HG02588 (cell line): ENCODE data around the gene RPH3AL.

Source experiments
- ATAC-seq: cut with Tn5 transposase; IDR thresholded peaks from one replicate; pipeline ENCODE4 v1.9.1; 2021; ENCODE audit warnings: mild to moderate bottlenecking, moderate library complexity; ENCODE audit not compliant: unreplicated experiment

Gene RPH3AL

DNA sequence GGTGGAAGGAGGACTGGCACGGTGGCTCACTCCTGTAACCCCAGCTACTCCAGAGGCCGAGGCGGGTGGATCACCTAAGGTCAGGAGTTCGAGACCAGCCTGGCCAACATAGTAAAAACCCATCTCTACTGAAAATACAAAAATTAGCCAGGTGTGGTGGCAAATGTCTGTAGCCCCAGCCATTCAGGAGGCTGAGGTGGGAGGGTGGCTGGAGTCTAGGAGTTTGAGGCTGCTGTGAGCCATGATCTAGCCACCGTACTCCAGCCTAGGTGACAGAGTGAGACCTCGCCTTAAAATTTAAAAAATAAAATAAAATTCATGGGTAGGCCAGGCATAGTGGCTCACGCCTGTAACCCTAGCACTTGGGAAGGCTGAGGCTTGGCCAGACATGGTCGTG is 1.2 kb upstream of the RPH3AL start:
- ATAC-seq, result no peak

DNA sequence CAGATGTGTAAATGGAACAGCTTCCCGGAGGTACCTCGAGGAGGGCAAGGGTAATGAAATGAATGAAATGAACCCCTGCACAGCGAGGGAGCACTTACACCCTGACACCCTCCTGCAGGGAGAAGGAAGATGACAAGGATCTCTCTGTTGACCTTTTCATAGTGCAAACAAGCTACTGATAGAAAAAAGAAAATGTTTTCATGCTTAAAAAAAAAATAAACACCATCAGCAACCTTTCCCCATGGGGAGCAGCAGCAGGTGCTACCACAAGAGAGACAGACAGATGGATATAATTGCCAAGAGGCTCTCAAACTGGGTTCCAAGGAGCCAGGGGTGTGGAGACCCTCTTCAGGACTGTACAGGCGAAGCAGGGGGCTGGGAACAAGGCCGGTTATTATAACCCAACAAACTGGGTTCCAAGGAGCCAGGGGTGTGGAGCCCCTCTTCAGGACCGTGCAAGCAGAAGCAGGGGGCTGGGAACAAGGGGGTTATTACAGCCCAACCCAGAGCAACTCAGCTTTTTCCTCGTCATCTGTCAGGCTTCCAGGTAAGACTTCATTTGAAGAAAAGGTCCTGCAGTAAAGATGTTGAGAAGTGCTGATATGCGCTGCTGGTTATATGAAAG is 718 bp upstream of the RPH3AL start:
- no peak for ATAC-seq

DNA sequence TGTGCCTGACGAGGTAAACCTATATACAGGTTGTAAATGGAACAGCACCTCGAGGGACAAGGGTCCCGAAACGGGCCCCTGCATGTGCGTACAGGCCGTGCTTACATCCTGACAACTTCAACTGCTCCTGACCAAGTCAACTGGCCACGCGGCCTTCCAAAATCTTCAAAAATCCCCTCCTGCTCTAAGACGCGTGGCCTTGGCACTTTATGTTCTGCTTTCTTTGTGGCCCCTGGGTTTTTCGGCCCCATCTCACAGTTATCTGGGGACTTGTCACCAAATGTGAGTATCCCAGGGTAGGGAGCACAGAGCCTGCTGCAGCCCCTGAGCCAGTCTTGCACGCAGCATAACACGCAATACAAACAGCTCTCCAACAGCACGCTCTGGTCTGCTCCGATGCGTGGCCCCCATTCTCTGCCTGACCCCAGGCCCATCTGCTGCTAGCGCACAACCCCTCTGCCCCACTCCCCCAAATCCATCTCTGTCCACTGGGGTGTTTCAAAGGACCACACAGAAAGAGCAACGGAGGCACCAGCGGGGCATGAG is 659 bp downstream of the RPH3AL start:
- no peak for ATAC-seq

DNA sequence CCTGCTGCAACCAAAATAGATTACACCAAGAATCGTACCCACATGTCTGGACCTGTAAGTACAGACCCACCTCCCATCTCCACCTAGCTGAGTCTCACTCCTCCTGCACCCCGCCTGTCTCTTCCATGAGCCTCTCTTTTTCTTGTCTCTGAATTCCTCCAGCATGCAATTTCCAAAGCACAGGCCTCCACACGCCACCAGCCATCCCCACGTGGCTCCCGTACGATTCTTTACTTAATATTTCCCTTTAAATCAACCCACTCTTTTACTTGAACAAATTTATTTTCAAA is 1.2 kb downstream of the RPH3AL start:
- ATAC-seq, result no peak

DNA sequence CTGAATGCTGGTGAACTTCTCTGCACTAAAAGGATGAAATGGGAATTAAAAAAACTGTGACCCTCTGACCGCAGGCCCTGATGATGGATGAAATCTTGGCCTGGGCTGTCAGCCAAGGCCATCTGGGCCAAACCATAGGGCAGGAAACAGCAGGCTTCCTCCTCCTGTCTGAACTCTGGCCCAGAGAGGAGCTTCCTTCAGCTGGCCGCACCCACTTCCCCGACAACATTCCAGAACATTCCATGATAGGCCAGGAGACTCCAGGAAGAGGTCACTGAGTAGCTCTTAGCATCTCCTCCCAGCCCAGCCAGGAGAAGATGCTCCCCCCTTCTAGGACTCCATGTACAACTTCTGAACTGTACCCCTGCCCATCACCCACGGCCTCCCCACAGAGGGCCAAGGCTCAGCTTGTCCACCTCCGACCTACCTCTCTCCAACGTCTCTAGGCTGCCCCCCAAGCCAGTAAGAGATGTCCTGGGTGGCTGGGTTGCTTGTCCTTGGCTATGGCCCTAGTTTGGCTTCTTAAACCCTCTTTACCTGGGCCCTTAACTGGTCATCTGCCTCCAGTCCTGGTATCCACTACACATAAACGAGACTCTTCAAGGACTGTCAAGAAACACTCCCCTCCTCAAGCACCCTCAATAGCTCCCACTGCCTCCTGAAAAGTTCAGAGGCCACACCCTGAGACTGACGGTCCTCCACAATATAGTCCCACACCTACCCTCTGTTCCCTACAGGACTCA is 1.7 kb downstream of the RPH3AL start:
- no peak for ATAC-seq

DNA sequence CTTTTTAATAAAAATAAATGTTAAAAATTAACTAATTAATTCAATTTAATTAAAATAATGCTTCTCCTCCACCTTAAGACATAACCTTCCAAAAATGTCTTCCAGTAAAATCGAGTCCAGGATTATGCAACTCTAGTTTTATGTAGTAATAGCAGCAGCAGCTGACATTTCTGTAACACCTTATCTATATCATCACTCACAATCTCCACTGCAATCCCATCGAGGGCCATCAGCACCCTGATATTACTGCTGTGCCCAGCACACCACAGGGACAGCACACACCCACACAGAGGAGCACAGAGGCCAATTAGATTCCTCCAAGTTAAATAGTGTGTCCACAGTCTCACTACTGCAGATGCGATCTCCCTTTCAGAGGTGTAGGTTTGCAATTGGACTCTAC is 2.9 kb downstream of the RPH3AL start:
- no peak for ATAC-seq

DNA sequence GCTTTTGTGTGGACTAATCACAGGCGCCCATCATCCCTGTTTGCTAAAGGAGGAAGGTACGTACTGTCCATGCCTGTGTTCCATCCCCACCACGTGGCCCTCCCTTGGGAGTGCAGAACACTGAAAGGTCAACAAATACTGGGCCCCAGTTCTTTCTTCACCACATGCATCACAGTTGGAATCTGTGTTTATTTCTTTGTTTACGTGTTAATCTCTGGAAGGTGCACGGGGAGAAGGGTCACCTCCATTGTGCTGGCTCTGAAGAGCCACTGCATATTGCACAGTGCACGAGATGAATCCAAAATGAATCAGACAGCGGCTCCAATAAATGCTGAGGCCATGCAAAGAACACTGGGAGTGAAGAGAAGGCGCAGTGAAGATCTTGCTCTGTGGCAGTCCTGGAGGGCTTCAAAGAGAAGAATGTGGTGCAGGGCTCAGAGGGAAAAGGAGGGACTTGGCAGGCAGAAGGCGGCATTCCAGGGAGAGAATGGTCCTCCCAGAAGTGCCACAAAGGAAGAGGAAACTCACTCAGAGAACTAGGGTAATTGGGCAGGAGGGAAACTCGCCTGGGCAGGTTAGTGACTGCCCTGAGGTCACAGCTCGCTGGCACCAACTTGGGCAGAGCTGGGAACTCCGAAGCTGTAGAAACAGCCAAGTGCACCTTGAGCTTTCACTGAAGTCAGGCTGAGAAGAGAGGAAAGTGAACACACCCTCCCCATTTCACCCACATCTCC is 3.7 kb downstream of the RPH3AL start:
- ATAC-seq, result no peak

DNA sequence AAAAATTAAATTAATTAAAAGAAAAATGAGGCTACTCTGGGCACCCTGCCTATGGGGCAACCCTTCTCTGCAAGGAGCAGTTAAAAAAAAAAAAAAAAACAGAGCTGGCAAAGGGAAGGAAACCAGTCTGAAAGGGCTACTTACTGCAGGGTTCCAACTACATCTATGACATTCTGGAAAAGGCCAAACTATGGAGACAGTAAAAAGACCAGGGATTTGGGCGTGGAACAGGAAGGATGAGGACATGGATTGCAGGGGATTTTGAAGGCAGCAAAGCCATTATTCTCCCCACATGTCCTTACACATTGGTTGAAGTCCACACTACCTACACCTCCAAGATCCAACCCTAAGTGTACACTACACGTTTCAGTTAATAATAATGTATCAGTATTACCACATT is 4.6 kb downstream of the RPH3AL start:
- no peak for ATAC-seq

DNA sequence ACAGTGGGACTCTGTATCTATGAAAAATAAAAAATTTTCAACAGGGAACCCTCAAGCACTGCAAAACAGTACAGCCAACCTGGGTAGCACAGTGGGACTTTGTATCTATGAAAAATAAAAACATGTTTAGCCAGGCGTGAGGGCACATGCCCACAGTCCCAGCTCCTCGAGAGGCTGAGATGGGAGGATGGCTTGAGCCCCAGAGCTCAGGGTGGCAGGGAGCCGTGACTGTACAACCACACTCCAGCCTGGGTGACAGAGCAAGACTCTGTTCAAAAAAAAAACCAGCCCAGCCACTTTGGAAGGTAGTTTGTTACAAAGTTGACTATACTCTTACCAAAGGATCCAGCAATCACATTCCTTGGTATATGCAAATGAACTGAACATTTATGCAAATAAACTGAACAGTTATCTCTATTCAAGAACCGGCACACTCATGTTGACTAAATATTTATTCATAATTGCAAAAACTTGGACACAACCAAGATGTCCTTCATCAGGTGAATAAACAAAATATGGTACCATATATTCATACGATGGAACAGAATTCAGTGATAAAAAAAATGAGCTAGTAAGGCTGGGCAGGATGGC is 5.2 kb downstream of the RPH3AL start:
- ATAC-seq, result no peak

DNA sequence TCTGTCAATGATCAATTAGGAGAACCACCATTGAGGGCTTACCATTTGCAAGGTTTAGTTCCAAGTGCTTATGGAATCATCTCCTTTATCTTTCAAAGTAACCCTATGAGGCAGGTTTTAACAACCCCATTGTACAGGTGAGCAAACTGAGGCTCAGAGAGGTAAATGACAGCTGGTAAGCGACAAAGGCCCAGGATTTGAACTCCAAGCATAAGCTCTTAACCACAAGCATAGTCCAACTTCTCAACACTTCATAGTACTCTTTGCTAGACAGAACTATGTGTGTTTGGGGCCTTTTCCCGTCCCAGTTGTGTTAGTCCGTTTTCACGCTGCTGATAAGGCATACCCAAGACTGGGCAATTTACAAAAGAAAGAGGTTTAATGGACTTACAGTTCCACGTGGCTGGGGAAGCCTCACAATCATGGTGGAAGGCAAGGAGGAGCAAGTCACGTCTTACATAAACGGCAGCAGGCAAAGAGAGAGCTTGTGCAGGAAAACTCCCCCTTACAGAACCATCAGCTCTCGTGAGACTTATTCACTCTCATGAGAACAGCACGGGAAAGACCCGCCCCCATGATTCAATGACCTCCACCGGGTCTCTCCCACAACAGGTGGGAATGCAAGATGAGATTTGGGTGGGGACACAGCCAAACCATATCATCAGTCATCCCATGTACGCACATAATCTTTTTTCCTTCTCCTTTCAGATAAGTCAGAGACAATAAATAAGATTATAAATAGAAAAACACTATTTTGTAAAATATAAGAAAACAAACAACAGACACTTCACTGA is 6.4 kb downstream of the RPH3AL start:
- no peak for ATAC-seq

DNA sequence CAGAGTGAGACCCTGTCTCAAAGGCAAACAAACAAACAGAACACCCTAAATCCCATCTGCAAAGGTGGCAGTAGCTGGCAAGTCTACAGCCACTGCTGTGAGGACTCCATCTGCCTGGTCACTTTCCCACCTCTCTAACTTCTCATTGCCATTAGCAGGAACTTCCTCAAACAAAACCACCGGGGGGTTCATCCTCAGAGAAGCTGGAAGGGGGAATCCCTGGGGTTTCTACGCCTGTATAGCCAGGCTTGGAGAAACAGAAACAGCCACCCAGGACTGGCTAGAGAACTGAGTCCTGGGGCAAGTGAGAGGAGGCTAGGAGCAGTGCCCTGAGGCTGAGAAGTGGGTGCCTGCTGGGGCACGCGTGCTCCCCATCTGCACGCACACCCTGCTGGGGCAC is 7.3 kb downstream of the RPH3AL start:
- no peak for ATAC-seq

DNA sequence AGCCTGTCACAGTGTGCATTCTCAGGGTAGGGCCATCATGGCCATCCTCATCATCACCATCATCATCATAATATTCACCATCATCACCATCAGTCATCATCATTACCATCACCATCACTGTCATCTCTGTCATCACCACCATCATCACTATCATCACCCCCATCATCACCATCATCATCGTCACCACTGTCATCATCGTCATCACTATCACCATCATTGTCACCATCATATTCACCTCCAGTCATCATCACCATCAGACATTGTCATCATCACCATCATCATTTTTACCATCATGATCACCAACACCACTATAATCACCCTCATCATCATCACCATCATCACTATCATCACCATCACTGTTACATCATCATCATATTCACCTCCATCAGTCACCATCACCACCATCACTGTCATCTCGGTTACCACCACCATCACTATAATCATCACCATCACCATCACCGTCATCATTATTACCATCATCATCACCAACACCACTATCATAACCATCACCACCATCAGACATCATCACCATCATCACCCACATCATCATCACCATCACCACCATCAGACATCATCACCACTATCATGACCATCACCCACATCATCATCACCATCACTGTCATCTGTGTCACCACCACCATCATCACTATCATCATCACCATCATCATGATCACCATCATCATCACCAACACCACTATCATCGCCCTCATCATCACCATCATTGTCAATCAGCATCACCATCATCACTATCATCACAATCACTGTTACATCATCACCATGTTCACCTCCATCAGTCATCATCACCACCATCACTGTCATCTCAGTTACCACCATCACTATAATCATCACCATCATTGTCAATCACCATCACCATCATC is 8.5 kb downstream of the RPH3AL start:
- ATAC-seq, result no peak

DNA sequence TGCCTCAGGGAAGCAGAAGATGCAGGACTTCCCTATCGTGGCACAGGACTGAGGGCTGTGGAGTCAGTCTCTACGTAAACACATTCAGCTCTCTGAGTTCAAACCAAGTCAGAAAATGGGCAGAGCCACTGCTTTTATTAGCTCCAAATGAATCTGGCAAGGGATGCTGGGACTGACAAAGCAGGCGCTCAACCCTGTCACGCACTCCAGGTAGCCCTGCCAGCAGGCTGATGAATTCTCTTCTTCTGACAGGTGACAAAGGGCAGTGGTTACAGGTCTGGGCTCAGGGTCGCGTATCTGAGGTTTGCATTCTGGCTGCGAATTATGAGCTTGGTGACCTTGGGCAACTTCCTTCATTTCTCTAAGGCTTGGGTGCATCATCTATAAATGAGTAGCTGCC is 9.4 kb downstream of the RPH3AL start:
- ATAC-seq, result no peak

DNA sequence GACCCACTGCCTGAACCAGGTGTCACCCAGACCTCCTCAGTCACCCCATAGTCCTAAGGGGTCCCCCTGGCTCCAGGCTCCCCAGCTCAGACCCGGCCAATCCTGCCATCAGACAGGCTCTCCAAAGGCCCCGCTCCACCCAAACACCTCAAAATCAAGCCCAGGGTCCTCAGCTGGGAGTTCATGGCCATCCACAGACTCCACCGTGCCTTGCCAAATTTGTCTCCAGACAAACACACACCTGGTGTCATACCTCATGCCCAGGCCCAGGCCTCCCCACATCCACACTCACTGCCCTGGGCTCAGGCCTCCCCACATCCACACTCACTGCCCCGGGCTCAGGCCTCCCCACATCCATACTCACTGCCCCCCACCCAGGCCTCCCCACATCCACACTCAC is 12.5 kb downstream of the RPH3AL start:
- ATAC-seq, result no peak

DNA sequence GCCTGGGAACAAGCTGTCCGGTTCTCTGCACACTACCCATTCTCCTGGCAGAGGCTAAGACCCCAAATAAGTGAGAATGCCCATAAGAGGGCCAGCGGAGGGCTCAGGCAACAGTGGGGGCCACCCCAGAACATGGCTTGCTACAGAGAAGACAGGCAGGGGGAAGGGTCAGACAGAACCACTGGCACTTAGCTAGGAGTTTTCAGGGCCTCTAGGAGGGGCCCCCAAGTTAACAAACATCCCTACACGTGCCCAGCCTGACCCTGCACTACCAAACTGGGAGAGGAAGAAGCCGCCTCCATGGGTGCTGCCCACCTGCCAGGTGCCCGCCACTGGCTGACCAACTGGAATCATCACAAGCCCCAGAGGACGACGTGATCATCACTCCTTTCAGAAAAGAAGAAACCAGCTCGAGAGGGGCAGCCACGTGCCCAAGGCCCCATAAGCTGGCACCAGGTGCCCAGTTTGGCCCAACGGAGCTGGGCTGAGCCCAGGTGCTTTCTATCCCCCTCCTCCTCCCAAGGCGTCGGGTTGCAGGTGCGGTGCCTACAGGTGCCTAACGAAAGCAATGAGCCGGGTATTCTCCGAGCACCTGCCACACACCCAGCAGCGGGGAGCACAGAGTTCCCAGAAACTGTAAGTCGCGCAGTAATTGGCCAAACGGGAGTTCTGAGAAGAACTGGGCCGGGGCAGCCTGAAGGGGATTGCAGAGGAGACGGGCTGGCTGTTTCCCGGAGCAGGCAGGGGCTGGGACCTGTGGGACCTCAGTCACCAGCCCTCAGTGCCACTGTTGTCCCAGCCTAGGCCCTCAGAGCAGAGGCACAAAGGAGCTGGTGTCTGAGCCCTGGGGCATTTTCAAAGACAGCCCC is 13.2 kb downstream of the RPH3AL start:
- ATAC-seq, result no peak

DNA sequence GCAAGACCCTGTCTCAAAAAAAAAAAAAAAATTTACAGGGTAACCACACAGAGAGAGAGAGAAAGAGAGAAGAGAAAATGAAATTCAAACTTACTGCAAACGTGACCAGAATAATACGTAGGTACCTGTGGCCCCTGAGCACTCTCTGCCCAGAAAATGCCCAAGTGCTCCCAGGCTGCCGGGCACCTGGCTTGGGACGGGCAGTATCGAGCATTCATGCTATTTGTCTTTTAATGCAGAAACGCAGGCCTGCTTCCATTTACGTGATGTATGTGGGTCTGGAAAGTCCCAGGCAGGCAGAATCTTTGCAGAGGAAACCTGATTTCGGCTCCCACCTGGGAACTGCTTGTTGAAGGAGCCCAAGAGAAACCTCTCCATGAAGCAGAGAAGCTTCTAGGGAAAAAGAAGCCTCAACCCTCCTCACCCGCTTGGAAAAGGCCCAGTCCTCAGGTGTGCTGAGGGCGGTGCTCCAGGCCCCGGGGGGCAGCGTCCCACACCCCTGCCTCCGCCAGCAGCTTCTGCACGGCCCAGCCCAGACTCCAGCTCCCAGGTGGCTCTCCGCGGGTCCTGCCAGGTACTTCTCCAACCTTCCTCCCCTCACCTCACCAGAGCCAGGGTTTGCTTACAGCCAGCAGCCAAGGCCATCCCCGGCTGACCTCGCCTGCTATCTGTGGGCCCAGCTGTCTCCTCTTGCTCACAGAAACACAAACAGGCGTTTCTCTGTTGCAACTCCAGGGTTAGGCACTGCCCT is 14.0 kb downstream of the RPH3AL start:
- ATAC-seq, result no peak

DNA sequence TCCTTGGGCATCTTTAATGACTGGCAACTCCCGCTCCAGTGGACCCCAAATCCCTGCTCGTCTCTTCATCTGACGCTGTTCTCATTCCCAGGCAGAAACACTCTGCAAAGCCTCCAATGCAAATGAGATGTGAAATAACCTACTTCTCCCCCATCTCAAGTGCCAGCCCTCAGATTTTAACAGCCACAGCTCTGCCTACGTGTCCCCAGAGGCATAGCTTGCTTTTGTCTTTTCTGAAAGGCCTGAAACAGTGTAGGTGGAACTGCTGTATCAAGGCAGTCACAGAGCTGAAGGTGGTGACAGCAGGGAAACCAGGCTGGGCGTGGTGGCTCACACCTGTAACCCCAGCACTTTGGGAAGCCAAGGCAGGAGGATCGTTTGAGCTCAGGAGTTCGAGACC is 14.7 kb downstream of the RPH3AL start:
- ATAC-seq, result no peak

DNA sequence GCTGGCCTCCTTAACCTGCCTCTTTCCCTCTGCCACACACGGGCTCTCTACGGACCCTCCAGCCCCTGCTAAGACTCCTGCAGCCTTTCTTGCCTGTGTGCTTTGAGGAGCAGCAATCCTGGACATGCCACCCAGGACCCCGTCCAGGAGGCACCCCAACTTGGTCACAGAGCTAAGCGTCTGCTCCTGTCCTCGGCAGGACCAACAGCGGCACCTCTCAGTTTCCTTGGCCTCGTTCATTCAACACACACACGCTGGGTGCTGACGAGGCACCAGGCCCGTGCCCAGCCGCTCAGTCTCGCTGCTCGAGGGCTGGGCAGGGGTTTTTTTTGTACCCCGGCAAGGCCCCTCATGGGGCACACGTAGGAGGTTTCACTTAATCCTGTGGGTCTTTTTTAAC is 15.2 kb downstream of the RPH3AL start:
- no peak for ATAC-seq
